Parathyroid adenoma (tissue), 2 donors: Measurements from ENCODE around the gene SMPDL3A.
"Not testable (repeated sequence)": the region's sequence is repeated elsewhere in the genome, so short reads cannot be mapped to it uniquely, and the experiment has no call there.

Source experiments
- H2AFZ ChIP-seq: fragments of 300-600 bp; sonication (generic); one replicate; pipeline ENCODE4 v1.7.0; 2017; ENCODE audit warnings: antibody characterized with exemption, mild to moderate bottlenecking
- H3K27ac ChIP-seq: fragments of 300-600 bp; sonication (generic); one replicate; pipeline ENCODE4 v1.7.0; 2017
- H3K27me3 ChIP-seq: fragments of 300-600 bp; sonication (generic); one replicate; pipeline ENCODE4 v1.7.0; 2017; ENCODE audit warnings: low read length; ENCODE audit not compliant: control insufficient read depth, insufficient read depth
- H3K36me3 ChIP-seq: fragments of 300-600 bp; sonication (generic); one replicate; pipeline ENCODE4 v1.7.0; 2017; ENCODE audit warnings: low read length; ENCODE audit not compliant: control insufficient read depth, insufficient read depth
- H3K4me1 ChIP-seq: fragments of 300-600 bp; sonication (generic); one replicate; pipeline ENCODE4 v1.7.0; 2017; ENCODE audit warnings: control low read depth
- H3K4me2 ChIP-seq: fragments of 300-600 bp; sonication (generic); one replicate; pipeline ENCODE4 v1.7.0; 2017; ENCODE audit warnings: low read length
- H3K4me3 ChIP-seq: fragments of 300-600 bp; sonication (generic); one replicate; pipeline ENCODE4 v1.7.0; 2017; ENCODE audit warnings: low read depth, low read length
- H3K79me2 ChIP-seq: fragments of 300-600 bp; sonication (generic); one replicate; pipeline ENCODE4 v1.7.0; 2017; ENCODE audit warnings: control low read depth
- H3K9ac ChIP-seq: fragments of 300-600 bp; sonication (generic); one replicate; pipeline ENCODE4 v1.7.0; 2017; ENCODE audit warnings: mild to moderate bottlenecking
- H3K9me3 ChIP-seq: fragments of 300-600 bp; sonication (generic); one replicate; pipeline ENCODE4 v1.7.0; 2017; ENCODE audit warnings: low read length; ENCODE audit not compliant: control insufficient read depth
- TF ChIP-seq, protein P1 (sequence below): fragments of 300-600 bp; sonication (generic); IDR thresholded peaks from one replicate; pipeline ENCODE4 v1.7.0; 2017; ENCODE audit warnings: antibody characterized with exemption, mild to moderate bottlenecking
- donor health status: primary hyperparathyroidism.

The SMPDL3A gene

GRCh38 chr6:122746688-122747087 is 42.4 kb upstream of the SMPDL3A start:
- no peaks in the 10 kb centered on the region for H3K9me3 ChIP-seq
- H3K4me2 ChIP-seq: no peak overlapping the region
- TF ChIP-seq, protein P1, sequence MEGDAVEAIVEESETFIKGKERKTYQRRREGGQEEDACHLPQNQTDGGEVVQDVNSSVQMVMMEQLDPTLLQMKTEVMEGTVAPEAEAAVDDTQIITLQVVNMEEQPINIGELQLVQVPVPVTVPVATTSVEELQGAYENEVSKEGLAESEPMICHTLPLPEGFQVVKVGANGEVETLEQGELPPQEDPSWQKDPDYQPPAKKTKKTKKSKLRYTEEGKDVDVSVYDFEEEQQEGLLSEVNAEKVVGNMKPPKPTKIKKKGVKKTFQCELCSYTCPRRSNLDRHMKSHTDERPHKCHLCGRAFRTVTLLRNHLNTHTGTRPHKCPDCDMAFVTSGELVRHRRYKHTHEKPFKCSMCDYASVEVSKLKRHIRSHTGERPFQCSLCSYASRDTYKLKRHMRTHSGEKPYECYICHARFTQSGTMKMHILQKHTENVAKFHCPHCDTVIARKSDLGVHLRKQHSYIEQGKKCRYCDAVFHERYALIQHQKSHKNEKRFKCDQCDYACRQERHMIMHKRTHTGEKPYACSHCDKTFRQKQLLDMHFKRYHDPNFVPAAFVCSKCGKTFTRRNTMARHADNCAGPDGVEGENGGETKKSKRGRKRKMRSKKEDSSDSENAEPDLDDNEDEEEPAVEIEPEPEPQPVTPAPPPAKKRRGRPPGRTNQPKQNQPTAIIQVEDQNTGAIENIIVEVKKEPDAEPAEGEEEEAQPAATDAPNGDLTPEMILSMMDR: no peak

DNA sequence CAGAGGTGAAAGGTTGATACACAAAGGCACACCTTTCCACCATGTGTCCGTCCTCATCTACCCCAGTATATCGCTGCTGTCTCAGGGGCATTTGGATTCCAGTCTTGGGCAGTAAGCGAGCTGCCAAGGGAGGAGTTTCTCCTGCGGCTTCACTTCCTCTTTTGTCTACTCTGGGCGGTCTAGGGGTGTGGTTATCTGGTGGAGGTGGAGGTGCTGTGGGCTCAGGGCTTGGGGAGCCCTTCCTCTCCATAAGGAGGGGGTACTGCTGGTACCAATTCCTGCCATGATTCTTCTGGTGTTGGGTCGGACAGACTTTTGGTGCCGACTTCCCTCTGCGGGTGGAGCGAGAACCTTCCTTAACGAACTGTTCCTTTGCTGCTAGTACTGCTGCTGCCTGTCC is 41.5 kb upstream of the SMPDL3A start:
- Histone ChIP-seq H3K4me1 (no peaks in the 10 kb centered on the region), H3K36me3 (no peaks in the 10 kb centered on the region), H3K79me2 (no peaks in the 10 kb centered on the region), H3K27ac (no peak overlapping the region), H3K4me3 (no peak overlapping the region), H3K9ac (no peak overlapping the region), H3K27me3 (no peaks in the 10 kb centered on the region), H2AFZ (no peak overlapping the region), H3K9me3 (no peaks in the 10 kb centered on the region), H3K4me2 (no peak overlapping the region)
- TF ChIP-seq, protein P1: no peak

More at GRCh38 chr6:122746688-122747087, 42.4 kb upstream of the SMPDL3A start:
- H3K27ac ChIP-seq: no peak overlapping the region
- H2AFZ ChIP-seq: no peak overlapping the region
- H3K9ac ChIP-seq: no peak overlapping the region
- H3K27me3 ChIP-seq: no peaks in the 10 kb centered on the region
- H3K4me3 ChIP-seq: no peak overlapping the region
- no peaks in the 10 kb centered on the region for H3K79me2 ChIP-seq
- no peaks in the 10 kb centered on the region for H3K36me3 ChIP-seq
- no peaks in the 10 kb centered on the region for H3K4me1 ChIP-seq

GRCh38 chr6:122748945-122749344 is 40.1 kb upstream of the SMPDL3A start:
- H3K9ac ChIP-seq, H3K9me3 ChIP-seq, H2AFZ ChIP-seq, H3K79me2 ChIP-seq, H3K36me3 ChIP-seq, H3K27ac ChIP-seq, H3K4me3 ChIP-seq, H3K27me3 ChIP-seq, H3K4me1 ChIP-seq, H3K4me2 ChIP-seq: not testable (repeated sequence)

DNA sequence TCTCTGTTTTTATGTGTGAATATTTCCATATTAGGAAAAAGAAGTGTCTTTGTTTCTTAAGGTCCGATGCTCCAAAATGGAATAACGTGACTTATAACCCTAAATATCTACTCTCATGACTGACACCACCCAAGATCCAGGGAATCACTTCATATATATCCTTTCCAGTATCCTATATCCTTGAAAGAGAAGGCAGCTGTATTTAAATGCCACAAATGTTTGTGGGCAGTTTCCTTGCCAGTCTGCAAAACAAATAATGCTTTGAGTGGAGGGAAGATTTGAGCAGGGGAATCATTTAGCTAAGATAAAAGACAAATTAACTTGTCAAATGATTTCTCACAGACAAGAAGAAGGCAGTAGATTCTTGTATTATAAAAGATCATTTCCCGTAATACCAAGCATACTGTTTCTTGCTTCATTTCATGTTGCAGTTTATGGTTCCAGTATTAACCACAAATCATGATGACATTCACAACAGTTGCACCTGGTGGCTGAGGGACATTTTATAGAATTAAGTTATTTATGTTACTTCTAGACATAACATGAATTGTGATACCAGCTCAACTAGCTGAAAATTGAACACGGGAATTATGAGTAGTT is 39.5 kb upstream of the SMPDL3A start:
- Histone ChIP-seq H3K4me2 (no peak overlapping the region), H3K4me3 (no peak overlapping the region), H3K9me3 (no peaks in the 10 kb centered on the region), H3K9ac (no peak overlapping the region), H3K4me1 (no peaks in the 10 kb centered on the region), H2AFZ (no peak overlapping the region), H3K36me3 (no peaks in the 10 kb centered on the region), H3K27me3 (no peaks in the 10 kb centered on the region), H3K27ac (no peak overlapping the region), H3K79me2 (no peaks in the 10 kb centered on the region)
- TF ChIP-seq, protein P1: no peak

GRCh38 chr6:122751326-122751725 is 37.7 kb upstream of the SMPDL3A start:
- Histone ChIP-seq H3K27me3 (no peaks in the 10 kb centered on the region), H3K9ac (no peak overlapping the region), H3K79me2 (no peaks in the 10 kb centered on the region), H3K36me3 (no peaks in the 10 kb centered on the region), H3K27ac (no peak overlapping the region), H3K4me1 (no peaks in the 10 kb centered on the region), H3K4me2 (no peak overlapping the region), H3K9me3 (no peaks in the 10 kb centered on the region), H2AFZ (no peak overlapping the region), H3K4me3 (no peak overlapping the region)
- TF ChIP-seq, protein P1: no peak
